HG03280 (cell line): ENCODE measurements around the gene PLLP.
"Not testable (repeated sequence)": the region's sequence is repeated elsewhere in the genome, so short reads cannot be mapped to it uniquely, and the experiment has no call there.

Experiments used
- ATAC-seq: cut with Tn5 transposase; IDR thresholded peaks from one replicate; pipeline ENCODE4 v1.9.1; 2021; ENCODE audit warnings: mild to moderate bottlenecking, moderate library complexity; ENCODE audit not compliant: unreplicated experiment

The PLLP gene

DNA sequence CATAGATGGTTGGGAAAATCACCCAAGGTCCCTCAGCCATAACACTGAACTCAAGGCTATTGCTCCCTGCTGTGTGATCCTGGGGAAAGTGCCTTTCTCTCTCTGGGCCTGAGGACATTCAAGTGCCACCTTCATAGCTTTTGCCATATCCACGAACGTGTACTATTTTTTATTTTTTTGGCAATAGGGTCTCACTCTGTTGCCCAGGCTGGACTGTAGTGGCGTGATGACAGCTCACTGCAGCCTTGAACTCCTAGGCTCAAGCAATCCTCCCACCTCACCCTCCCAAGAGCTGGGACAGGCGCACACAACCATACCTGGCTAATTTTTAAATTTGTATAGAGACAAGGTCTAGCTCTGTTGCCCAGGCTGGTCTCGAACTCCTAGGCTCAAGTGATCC lies 10.6 kb downstream of the PLLP start:
- no peak for ATAC-seq

DNA sequence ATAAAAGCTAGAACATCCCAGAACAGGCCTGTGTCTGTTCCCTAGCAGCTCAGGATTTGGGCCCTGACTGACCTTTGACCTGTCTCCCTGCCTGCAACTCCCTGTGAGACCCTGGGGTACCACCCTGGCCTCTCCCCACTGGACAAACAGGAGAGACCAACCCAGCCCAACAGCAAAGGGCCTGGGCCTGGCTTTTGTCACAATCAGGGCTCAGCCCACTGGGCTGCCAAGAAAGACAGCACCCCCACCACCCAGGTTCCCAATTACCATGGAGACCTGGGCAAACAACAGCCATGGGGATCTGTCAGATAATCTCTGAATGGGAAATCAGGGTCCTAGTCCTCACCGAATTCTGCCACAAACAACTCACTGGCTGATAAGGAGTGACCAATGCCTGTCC lies 11.1 kb downstream of the PLLP start:
- no peak for ATAC-seq

DNA sequence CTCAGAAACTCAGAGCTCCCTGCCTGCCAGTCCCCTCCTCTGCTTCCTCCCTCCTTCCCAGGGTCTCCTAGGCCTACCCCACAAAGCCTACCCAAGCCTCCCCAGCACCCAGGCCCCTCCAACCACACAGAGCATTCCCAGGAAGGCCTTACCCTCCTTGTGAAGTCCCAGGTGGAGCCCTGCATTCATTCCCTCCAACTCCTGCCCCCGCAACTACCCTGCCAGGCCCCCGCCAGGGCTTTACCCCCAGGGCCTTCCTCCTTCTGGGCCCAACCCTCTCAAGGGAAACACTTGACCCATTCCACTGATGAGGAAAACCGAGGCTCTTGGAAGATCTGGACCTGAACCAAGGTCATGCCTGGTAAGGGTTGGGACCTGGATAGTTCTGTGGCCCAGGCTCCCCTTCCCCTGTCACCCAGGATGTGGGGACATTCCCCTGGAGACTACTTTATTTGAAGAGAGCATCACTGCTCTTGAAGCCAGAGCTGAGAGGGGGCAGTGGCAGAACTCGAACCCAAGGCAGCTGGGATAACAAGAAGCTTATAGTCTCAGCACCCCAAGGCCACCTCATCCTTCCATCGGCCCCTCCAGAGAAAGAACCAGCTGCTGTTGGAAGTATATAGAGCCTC lies 12.5 kb downstream of the PLLP start:
- no peak for ATAC-seq

DNA sequence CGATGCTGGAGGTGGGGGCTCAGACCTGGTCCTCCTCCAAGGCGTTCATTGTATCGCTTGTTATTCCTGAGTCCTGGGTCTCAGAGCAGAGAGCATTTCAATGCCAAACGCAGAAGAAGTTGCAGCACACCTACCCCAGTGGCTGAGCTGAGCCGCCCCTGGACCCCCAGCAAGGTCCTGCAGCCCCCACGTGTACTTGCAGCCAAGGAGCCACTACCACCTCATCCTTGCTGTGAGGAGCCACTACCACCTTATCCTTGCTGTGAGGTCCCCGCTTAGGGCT lies 13.5 kb downstream of the PLLP start:
- ATAC-seq, result no peak

DNA sequence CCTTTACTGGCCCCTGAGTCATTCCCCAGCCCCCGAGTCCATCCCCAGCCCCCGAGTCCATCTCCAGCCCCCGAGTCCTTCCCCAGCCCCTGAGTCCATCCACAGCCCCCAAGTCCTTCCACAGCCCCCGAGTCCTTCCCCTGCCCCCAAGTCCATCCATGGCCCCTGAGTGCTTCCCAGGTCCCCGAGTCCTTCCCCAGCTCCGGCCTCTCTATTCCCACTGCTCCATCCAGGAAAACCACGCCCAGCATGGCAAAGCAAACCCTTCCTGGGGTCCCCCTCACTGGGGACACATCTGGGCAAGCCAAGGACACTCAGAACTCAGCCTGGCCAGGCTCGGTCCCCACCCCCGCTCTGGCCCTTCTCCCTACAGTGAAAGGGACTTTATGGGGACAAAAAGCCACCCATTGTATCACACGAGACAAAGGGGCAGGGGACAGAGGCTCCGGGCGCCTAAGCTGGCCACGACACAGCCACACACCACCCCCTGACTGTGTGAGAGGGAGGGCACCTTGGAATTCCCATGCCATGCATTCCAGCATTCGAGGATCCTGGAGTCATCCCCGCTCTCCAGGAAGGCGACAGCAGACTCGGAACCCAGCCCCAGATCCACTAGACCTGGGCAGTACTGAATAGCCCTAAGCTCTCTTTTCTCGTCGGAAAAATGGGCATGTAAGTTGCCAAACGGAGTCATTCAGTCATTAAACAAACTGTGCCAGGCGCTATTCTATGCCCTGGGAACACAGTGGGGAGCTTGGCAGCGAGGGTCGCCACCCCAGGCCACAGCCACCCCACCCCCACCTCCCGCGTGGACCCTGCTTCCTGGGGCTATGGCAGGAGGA lies 14.0 kb downstream of the PLLP start:
- ATAC-seq, result no peak

DNA sequence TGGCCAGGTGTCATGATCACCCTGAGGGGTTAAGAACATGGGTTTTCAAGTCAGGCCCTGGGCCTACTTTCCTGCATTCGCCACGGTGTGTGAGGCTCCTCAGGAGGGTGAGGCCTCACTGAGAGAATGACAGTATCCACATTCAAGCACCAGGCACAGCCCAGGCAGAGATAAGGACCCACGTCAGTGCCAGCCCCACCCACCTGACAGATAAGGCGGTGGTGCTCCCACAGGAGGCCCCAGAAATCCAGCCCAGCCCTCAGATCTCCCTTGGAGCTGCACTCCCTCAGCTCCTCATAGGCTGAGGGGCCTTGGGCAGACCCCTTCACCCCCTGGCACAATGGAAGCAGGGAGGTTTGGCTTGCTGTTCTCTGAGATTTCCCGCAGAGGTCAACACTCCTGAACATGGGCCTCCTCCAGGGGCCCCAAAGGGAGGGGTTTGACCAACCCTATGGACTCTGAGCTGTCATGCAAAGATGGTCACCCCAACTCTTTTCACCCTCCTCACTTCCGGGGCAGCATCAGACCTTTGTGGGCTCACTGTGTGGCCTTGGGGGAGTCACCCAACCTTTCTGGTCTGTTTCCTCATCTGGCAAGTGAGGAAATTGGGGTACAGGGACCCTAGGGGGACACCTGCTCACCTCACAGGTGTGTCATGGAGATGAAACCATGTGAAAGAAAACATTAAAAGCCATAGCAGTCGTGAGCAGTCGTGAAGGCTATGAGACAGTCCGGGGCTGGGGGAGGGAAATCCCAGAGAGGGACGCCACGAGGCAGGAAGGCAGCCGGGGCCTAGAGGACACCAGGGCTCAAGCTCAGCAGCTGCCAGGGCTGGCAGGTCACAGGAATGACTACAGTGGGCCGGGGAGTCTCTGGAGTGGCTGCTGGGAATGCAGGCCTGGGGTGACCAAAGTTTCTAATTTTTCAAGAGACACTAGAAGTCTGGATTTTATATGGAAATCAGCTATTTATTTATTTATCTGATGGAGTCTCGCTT lies 15.4 kb downstream of the PLLP start:
- no peak for ATAC-seq

DNA sequence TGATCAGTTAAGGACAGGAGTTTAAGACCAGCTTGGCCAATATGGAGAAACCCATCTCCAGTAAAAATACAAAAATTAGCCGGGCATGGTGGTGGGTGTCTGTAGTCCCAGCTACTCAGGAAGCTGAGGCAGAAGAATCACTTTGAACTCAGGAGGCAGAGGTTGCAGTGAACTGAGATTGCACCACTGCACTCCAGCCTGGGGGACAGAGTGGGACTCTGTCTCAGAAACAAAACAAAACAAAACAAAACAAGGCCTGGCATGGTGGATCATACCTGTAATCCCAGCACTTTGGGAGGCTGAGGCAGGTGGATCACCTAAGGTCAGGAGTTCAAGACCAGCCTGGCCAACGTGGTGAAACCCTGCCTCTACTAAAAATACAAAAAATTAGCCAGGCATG lies 17.1 kb downstream of the PLLP start:
- not testable (repeated sequence) for ATAC-seq

DNA sequence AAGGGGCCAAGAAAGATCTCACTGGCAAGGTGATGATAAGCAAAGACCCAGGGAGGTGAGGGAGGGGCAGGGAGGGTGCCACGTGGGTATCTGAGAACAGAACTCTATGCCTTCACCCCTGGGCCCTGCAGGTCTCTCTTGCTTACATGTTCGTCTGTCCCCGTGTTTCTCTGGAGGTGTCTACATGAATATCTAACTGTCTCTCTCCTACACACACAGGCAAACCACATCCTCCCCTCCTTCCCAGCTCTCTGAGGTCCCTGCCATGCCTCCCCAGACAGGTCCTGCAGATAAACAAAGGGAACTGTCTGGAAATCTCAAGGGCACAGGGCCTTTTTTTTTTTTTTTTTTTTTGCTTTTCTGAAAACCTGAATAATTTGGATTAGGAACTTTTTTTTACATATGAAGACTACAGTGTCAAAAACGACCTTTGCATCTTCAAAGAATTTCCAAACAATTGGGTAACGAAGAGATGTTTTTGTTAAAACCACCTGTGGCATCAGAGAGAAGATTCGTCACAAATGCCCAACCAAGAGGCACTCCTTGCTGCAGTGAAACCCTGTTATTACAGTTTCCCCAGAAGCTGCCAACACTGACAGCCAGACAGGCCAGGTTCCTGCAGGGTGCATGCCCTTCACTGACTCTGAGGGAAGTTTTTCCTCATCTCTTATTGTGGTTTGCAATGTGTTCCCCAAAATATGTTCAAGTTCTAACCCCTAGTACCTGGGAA lies 17.8 kb downstream of the PLLP start:
- ATAC-seq, result no peak

DNA sequence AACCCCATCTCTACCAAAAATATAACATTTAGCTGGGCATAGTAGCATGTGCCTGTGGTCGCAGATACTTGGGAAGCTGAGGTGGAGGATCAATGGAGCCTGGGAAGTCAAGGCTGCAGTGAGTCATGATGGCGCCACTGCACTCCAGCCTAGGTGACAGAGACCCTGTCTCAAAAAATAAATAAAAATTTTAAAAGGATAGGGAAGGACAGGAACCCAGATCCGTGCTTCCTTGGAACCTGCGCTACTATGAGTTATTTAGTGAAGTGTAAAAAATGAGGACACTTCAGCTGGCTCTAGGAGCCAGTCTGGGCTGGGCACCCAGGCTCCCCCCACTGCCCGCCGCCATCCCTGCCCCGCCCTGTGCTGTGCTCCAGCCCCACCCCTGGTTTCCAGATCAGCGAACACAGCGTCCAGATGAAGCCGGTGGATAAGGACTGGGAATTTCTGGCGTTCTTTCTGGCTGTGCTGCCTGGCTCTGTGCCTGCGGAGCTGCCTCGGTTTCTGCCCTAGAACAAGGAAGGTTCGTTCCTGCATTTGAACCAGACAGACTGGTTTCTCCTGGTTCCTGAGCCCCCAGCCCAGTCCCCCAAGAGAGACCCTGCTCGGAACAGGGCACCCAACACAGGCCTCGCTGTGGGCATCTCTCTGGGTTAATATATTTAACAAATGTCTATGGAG lies 18.5 kb downstream of the PLLP start:
- no peak for ATAC-seq

DNA sequence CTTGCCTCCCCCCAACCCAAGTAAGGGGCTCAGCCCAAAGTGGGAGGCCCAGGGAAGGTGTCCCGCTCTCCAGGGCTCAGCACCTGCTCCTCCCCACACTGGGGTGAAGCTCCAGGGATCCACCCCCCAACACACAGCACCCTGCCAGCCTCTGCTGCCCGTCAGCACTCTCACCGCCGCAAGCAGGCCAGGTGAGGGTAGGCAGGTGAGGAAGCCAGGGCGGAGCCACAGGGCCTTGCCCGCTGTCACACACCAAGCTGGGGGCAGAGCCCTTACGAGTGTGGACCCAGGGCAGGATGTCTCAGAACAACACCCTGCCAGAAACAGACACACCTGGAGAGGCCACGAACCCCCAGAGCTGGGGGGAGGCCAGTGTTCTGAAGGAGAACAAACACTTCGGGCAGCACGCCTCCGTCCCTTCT lies 19.5 kb downstream of the PLLP start:
- ATAC-seq, result no peak

DNA sequence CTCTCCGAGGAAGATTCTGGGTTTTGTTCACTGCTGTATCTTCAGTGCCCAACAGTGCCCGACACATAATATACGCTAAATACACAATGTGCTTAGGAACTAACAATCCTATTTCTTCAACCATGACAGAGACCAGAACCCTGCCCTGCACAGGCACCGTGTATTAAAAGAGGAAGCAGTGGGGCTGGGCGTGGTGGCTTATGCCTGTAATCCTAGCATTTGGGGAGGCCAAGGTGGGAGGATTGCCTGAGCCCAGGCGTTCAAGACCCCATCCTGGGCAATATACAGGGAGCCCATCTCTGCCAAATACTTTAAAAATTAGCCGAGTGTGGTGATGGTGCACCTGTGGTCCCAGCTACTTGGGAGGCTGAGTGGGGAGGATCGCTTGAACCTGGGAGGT lies 20.1 kb downstream of the PLLP start:
- ATAC-seq, result no peak

DNA sequence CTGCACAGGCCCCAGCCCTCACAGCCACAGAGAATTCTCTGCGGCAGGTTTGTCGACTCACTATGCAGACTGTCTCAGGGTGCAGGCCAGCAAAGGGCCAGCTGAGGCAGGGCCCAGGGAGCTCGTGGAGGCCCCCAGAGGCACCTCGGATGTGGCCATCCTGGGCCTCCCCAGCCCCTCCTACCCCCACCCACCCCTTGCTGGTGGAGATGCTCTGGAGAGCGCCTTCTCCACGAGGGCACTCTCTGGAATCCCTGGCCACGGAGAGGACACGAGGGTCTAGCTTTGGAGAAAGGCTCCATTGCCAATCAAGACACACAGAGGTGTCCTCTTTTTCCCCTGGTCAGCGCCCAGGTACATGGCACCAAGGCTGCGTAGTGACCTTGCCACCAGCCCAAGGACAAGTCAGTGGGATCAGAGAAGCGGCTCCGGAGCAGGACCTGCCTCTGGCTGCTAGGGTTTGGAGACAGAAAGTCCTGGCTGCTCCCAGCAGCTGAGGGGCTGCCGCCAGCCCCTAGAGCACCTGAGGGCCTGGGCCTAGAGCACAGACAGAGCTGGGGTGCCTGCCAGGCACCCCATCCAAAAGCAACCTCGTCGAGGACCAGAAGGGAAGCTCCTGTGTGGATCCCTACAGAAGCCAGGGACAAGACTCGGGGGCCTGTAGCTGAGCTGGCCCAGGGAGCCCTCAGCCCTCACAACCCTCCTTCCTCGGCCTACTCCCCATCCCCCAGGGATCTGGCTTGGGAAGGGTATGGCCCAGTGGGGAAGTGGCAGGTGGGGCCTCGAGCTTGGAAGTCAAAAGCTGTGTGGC lies 20.7 kb downstream of the PLLP start:
- no peak for ATAC-seq

DNA sequence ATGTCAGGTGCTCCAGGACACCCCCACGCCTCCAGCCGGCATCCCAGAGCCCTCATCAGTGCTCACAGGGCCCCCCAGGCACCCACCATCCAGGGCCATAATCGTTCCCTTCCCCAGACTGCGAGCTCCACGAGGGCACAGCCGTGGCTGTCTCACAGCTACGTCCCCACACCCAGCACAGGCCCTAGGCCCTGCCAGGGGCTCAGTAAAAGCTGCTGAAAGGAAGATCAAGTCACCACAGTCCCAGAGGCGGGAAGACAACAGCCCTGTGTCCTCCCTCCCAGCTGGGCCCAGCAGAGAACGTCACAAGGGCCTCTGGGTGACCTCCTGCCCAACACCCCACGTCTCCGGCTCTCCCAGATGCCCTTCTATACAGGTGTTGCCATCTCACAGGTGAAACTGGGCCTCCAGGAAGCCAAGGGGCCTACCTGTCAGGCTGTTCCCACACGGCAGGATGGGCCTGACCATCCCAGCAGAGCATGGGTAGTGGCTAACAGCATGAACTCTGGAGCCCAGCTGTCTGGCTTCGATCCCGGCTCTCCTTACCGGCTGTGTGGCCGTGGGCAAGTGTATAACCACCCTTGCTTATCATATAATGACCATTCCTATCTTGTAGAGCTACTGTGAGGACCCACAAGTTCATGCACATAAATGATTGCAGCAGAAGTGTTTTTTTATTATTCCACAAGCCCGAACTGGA lies 21.5 kb downstream of the PLLP start:
- ATAC-seq, result no peak

DNA sequence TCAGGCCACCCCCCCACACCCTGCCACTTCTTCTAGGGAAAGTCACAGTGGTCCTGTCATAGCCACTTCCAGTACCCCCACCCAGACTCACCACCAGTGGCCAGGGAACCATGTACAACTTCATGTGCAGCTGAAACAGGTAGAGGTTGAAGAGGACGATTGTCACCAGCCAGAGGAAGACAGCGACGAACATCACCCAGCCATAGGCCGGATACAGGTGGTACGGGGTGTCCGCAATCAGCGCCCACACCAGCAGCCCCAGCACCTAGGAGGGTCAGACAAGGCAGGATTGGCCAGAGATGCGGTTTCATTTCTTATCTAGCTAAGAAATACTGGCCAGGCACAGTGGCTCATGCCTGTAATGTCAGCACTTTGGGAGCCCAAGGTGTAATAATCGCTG lies 22.7 kb downstream of the PLLP start:
- no peak for ATAC-seq

DNA sequence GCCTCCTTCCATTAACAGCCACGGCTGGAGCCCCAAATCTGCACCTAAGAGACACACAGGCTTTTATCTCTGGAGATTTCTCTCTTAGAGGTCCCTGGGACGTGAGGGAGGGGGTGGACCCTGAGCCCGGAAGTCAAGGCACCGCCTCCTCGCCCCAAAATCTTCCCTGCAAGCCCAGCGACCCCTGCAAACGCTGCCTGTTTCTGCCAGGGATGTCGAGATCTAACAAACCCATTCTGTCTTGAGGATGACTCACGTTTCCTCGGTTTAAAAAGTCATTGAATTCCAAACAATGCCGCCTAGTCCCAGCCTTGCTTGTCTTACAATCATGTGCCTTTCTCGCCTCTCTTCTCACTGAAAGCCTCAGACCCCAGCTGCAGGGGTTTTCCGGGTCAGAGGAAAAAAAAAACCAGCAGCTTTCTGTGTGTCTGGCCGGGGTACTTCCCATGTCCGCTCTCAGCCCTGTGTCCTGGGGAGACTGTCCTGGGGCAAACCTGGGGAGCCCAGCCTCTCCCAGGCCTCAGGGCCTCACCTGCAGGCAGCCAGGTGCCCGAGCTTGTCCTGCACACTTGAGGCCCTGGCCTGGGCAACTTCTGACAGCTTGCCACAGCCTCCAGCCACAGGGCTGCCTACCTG lies 24.1 kb downstream of the PLLP start:
- no peak for ATAC-seq

DNA sequence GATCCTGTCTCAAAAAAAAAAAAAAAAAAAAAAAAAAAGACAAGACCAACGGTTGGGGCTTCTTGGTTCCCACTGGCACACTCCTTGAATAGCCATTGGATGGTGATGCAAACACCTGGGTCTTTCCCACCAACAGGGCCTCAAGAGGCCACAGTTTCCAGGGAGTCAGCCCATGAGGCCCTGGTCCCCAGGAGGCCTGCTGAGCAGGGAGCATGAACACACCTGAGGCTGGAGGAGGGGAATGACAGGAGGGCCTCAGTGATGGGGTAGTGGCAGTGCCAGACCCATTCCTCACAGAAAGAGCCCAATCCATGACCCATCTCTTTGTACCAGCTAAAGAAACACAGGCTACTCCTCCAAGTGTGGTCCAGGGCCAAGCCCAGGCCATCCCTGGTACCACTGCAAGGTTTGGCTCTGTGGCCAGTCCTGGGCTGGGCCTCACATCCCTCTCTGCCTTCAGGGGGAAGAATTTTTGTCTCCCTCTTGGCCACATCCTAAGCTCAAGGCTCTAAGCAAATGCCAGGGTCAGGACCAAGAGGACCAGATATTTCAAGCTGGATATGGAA lies 25.5 kb downstream of the PLLP start:
- no peak for ATAC-seq

DNA sequence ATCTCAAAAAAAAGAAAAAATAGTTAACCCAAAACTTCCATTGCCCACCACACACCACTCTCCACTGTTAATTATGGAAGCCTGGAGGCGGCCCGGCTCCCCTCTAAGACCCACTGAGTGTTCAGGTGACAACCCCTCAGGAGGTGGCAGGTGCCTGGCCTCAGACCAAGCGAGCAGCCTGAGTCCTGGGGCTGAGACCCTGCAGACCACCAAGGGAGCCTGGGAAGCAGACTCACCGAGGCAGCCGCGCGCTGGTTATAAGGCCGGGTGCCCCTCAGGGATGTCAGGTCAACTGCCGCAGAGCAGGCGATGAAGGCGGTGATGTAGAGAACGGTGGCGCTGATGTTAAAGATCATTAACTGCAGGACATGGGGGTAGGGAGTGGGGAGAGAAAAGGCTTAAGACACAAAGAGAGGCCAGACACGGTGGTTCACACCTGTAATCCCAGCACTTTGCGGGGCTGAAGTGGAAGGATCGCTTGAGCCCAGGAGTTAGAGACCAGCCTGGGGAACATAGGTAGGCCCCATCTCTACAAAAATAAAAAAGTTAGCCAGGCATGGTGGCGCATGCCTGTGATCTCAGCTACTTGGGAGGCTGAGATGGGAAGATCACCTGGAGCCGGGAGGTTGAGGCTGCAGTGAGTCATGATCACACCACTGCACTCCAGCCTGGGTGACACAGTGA lies 26.1 kb downstream of the PLLP start:
- no peak for ATAC-seq
